RWPE1 (cell line): ENCODE data around the gene PRPF40B.
A peak's percentile ranks its signal among the peaks of the same experiment; 100 is the strongest.

ENCODE experiments used
- CTCF ChIA-PET: fragments of 350-600 bp; sonication (Branson Sonifier 250); formaldehyde crosslinking; extraction: SDS; loops from one replicate; lab custom pipeline; 2021; lab: Yijun Ruan, JAX
- POLR2A ChIA-PET: fragments of 400-600 bp; formaldehyde crosslinking; extraction: SDS; loops from one replicate; lab custom pipeline; 2020; ENCODE audit warnings: antibody characterized with exemption; ENCODE audit not compliant: low non-redundant PET; lab: Yijun Ruan, JAX
- DNase-seq: peaks from one replicate; pipeline ENCODE4 v3.0.0; 2012; ENCODE audit warnings: low spot score
- H3K27ac ChIP-seq: fragments of 450-650 bp; 2 replicates; pipeline ENCODE4 v1.5.1; 2017
- TF ChIP-seq, protein P1 (sequence below): fragments of 450-650 bp; conservative IDR thresholded peaks from 2 replicates; pipeline ENCODE4 v1.5.1; 2017; ENCODE audit warnings: low read depth, mild to moderate bottlenecking

PRPF40B gene

DNA sequence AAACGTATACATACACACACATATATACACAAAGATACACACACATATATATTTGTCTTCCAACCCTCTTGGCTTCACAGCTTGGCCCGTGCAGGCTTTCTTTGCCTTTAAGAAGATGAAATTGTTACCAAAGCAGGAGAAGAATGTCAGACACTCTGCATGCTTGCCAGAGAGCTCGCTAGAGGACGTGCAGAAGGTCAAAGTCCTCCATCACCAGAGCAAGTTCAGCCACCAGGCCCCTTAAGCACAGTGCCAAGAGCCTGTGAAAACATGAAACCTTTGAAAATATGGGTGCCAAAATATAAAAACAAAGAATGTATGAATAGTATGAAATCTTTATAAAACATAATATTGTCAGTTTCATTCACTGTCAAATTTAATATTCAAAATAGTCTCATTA is 40.5 kb upstream of the PRPF40B start:
- H3K27ac ChIP-seq, result no peak overlapping the region
- ChIA-PET CTCF (no interaction called here), POLR2A (no interaction called here)
- no peak for DNase-seq
- TF ChIP-seq, protein P1, sequence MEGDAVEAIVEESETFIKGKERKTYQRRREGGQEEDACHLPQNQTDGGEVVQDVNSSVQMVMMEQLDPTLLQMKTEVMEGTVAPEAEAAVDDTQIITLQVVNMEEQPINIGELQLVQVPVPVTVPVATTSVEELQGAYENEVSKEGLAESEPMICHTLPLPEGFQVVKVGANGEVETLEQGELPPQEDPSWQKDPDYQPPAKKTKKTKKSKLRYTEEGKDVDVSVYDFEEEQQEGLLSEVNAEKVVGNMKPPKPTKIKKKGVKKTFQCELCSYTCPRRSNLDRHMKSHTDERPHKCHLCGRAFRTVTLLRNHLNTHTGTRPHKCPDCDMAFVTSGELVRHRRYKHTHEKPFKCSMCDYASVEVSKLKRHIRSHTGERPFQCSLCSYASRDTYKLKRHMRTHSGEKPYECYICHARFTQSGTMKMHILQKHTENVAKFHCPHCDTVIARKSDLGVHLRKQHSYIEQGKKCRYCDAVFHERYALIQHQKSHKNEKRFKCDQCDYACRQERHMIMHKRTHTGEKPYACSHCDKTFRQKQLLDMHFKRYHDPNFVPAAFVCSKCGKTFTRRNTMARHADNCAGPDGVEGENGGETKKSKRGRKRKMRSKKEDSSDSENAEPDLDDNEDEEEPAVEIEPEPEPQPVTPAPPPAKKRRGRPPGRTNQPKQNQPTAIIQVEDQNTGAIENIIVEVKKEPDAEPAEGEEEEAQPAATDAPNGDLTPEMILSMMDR, result no peak

DNA sequence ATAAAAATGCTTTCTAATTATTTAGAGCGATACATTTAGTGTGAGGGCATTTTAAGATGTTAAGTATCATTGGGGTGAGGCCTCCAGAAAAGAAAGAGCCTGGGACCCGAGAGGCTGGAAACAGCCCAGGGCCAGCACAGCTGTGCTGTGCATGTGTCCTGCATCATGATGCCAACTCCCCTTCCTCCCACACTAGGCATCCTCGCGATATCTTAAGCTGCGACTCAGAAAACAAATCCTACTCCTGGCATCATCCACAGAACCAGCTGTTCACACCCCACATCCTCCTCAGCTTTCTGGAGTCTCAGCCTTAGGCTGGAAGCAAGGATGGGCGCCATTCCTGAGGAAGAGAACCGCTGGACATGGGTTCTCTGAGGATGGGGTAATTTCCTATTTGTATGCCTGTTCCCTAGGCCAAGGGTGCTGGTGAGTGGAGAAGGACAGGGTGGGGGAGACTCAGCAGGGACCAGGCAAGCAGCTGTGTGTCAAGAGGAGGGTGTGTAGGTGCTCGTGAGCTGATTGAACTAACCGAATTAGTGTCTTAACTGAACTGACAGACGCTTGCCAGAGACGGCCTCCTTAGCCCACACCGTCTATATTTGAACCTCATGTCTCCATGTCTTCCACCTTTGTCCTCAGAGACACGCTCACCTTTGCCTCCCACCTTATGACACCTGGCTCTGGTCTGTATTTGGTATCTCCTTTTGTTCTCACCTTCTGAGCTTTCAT is 39.8 kb upstream of the PRPF40B start:
- ChIA-PET CTCF (interaction anchor here (0.5 kb wide), 1 partner anchor 1604 kb away, joined by 3 read pairs; no protein-coding TSS in a partner anchor), POLR2A (no interaction called here)
- TF ChIP-seq, protein P1, result no peak
- H3K27ac ChIP-seq, result peak overlapping the region; percentile 7; the same call in 1 of the 2 replicates
- no peak for DNase-seq

DNA sequence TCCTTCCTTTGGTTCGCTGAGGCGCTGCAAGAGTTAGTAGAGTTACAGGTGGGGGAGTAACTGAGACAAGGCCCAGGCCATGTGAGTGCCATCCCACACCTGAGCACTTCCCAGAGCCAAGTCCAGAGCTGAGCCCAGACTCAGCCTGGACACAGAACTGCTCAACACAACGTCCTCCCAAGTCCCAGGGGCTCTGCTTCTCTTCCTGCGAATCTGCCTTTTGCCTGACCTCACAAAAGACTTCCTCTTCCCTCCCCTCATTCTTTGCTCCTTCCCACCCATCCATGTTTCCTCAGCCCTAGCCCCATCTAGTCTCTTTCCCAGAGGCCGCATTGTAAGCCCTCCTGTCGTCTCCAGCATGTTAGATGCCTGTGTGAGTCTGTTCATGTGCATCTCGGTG is 38.8 kb upstream of the PRPF40B start:
- DNase-seq, result no peak
- CTCF ChIA-PET, result no interaction called here
- POLR2A ChIA-PET, result no interaction called here
- no peak overlapping the region for H3K27ac ChIP-seq
- TF ChIP-seq, protein P1, result no peak

DNA sequence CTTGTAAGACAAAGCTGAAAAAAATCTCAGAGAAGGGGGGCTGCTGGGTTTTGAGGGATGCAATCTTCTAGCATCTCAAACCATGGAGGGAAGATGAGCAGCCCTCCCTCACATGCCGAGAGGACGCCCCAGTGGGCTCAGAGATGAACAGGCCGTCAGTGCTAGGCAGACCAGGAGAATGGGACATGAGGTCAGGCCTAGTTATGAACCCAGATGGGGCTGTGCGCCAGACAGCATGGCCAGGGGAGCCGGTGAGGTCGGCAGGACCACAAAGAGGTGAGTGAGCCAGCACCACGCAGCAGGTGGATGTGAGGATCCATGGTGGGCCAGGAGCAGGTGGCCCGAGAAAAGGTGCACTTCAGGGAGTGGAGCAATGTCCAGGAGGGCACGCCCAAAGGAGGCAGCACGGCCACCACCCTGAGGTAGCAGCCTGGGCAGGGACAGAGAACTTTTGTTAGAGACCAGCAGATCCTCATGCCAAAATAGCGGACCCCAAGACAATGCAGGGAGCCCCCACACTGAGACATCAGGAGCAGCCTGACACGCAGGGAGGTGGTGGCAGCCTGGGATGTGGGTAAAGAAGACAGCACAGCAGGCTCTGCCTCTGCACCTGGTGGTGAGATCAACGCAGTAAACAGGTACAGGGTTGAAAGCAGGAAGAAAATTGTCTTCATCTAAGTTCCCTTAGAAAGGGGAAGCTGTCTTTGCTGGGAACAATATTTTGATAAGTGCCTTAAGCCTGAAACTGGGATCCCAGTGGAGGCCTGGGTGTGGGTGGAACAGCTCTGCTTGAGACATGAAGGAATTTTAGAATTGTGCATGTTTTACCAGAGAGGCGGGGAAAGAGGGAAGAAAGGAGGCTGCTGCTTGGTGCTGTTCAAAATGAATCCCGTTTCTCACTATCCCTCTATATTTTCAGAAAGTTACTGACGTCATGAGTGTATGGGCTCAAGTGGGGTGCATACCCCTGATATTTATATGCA is 37.6 kb upstream of the PRPF40B start:
- ChIA-PET POLR2A (no interaction called here), CTCF (no interaction called here)
- no peak overlapping the region for H3K27ac ChIP-seq
- DNase-seq, result no peak
- TF ChIP-seq, protein P1, result no peak

DNA sequence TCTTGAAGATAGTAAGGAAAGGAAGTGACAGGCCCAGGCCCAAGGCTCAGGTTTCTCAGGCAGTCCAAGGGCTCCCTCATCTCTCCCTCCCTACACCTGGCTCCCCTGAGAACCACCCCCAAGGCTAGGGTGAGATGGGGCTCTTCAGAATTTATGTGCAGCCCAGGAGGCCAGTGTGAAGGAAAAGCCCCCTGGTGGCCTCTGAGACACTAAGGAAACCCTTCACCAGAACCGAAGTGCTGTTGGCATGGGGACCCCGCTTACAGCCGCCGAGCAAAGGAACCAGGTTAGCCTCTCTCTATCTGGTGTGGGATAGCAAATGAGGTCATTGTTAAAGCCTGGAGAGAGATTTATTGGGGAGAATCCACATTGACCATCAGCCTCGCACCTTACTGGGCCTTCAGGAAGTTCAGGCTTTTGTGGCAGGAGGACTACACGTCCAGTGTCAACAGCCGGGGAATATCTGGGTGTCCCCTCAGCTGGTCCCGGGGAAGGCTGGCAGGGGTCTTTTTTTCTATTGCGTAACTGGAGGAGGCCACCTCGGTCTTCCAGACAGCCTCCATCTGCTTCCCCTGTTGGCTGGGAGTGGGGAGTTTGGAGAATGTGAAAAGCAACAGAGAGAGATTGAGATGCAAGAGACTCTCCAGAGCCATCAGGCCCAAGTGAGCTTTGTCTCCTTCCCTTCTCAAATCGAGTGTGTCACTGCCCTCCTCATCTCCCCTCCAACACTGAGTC is 36.0 kb upstream of the PRPF40B start:
- ChIA-PET POLR2A (no interaction called here), CTCF (no interaction called here)
- H3K27ac ChIP-seq, result no peak overlapping the region
- TF ChIP-seq, protein P1, result no peak
- no peak for DNase-seq

DNA sequence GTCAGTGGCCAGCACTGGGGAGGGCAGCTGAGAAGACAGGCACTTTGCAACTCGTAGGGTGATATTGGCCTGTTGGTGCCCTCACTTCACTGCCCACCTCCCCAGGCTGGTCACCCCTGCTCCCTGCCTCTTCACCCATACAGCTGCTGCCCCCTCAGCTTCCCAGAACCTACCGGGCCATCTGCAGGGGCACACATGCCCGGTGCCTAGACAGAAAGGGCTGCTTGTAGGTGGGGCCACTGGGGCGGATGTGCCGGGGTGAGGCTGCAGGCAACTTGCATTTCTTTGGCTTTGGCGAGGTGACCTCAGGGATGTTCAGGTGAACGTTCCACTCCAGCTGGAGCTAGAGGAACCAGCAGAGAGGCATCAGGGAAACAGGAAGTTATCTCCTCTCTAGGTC is 35.1 kb upstream of the PRPF40B start:
- TF ChIP-seq, protein P1, result no peak
- no peak overlapping the region for H3K27ac ChIP-seq
- POLR2A ChIA-PET, result no interaction called here
- CTCF ChIA-PET, result no interaction called here
- no peak for DNase-seq
